ENCODE measurements around the gene ANKS3.

ANKS3 gene

DNA sequence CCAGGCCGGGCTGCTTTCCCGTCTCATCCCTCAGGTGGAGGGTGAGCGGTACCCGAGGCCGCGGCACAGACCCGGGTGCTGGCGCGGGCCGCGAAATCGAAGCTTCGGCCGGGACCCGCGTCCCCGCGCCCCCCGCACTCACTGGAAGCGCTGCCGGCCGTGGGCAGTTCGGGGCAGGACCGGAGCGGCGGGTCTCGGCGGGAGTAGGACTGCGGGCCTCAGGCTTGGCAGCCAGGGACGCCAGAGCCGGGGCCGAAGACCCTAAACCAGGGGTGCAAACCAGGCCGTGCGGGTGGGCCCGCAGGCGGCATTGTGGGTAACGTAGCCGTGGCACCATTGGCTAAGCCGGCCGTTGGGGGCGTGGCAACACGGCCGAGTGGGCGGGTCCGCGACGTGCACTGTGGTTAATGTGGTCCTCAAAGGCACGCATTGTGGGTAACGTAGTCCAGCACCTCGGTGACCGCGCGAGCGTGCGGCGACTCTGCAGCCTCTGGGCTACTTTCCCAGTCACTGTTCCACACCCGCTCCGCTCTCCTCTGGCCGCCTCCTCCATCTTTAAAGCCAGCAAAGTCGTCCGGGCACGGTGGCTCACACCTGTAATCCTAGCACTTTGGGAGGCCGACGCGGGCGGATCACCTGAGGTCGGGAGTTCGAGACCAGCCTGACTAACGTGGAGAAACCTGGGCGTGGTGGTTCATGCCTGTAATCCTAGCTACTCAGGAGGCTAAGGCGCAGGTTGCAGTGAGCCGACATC lies 33.0 kb upstream of the ANKS3 start, which contains the start of gene ZNF500 (continued):
- TF ChIP-seq, protein P1, sequence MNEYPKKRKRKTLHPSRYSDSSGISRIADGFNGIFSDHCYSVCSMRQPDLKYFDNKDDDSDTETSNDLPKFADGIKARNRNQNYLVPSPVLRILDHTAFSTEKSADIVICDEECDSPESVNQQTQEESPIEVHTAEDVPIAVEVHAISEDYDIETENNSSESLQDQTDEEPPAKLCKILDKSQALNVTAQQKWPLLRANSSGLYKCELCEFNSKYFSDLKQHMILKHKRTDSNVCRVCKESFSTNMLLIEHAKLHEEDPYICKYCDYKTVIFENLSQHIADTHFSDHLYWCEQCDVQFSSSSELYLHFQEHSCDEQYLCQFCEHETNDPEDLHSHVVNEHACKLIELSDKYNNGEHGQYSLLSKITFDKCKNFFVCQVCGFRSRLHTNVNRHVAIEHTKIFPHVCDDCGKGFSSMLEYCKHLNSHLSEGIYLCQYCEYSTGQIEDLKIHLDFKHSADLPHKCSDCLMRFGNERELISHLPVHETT (tag by site-specific recombination; IDR thresholded peaks at IDR 0.05), result 0 out of 2 replicates have a peak, but pooled peaks have one; percentile 25
- TF ChIP-seq ZNF561 (tag by site-specific recombination; IDR thresholded peaks at IDR 0.05; ENCODE audit: borderline replicate concordance) (0 out of 2 replicates have a peak, but pooled peaks have one; percentile 25), REPIN1 (tag by site-specific recombination; IDR thresholded peaks at IDR 0.05; ENCODE audit: low read depth) (peak; percentile 34; the same call in 1 of the 2 replicates), ZNF214 (tag by site-specific recombination; IDR thresholded peaks at IDR 0.05; ENCODE audit: borderline replicate concordance) (no peak), ZNF777 (tag by site-specific recombination; IDR thresholded peaks at IDR 0.05; ENCODE audit: borderline replicate concordance) (no peak), ZIC2 (tag by site-specific recombination; IDR thresholded peaks at IDR 0.05) (peak; percentile 16; the same call in 1 of the 2 replicates), ZNF394 (tag by site-specific recombination; IDR thresholded peaks at IDR 0.05; ENCODE audit: borderline replicate concordance) (peak; percentile 58; the same call in 1 of the 2 replicates), ZBTB20 (tag by site-specific recombination; IDR thresholded peaks at IDR 0.05) (peak; percentile 99), ZNF114 (tag by site-specific recombination; IDR thresholded peaks at IDR 0.05) (no peak), ZEB2 (tag by site-specific recombination; IDR thresholded peaks at IDR 0.05) (peak; percentile 47; the same call in 1 of the 2 replicates), ZNF416 (tag by site-specific recombination; IDR thresholded peaks at IDR 0.05) (no peak), ZNF473 (tag by site-specific recombination; IDR thresholded peaks at IDR 0.05) (no peak), ZNF501 (tag by site-specific recombination; IDR thresholded peaks at IDR 0.05) (0 out of 2 replicates have a peak, but pooled peaks have one; percentile 16), ZNF391 (tag by site-specific recombination; IDR thresholded peaks at IDR 0.05; ENCODE audit: borderline replicate concordance, low read depth) (0 out of 2 replicates have a peak, but pooled peaks have one; percentile 6), ZBTB21 (tag by site-specific recombination; IDR thresholded peaks at IDR 0.05) (0 out of 2 replicates have a peak, but pooled peaks have one; percentile 28), ZNF600 (tag by site-specific recombination; IDR thresholded peaks at IDR 0.05) (peak; percentile 95), EGR2 (tag by site-specific recombination; IDR thresholded peaks at IDR 0.05; ENCODE audit: low read depth) (peak; percentile 69), BCL11B (tag by site-specific recombination; IDR thresholded peaks at IDR 0.05; ENCODE audit: low read depth) (0 out of 2 replicates have a peak, but pooled peaks have one; percentile 56), ZFP69B (tag by site-specific recombination; IDR thresholded peaks at IDR 0.05) (peak; percentile 96), ZNF670 (tag by site-specific recombination; IDR thresholded peaks at IDR 0.05; ENCODE audit: low read depth) (no peak), KLF9 (tag by site-specific recombination; IDR thresholded peaks at IDR 0.05; ENCODE audit: low read depth) (peak; percentile 95), KLF16 (tag by site-specific recombination; IDR thresholded peaks at IDR 0.05) (peak; percentile 84), SP3 (tag by site-specific recombination; IDR thresholded peaks at IDR 0.05) (peak; percentile 99)
- TF ChIP-seq, protein P2, sequence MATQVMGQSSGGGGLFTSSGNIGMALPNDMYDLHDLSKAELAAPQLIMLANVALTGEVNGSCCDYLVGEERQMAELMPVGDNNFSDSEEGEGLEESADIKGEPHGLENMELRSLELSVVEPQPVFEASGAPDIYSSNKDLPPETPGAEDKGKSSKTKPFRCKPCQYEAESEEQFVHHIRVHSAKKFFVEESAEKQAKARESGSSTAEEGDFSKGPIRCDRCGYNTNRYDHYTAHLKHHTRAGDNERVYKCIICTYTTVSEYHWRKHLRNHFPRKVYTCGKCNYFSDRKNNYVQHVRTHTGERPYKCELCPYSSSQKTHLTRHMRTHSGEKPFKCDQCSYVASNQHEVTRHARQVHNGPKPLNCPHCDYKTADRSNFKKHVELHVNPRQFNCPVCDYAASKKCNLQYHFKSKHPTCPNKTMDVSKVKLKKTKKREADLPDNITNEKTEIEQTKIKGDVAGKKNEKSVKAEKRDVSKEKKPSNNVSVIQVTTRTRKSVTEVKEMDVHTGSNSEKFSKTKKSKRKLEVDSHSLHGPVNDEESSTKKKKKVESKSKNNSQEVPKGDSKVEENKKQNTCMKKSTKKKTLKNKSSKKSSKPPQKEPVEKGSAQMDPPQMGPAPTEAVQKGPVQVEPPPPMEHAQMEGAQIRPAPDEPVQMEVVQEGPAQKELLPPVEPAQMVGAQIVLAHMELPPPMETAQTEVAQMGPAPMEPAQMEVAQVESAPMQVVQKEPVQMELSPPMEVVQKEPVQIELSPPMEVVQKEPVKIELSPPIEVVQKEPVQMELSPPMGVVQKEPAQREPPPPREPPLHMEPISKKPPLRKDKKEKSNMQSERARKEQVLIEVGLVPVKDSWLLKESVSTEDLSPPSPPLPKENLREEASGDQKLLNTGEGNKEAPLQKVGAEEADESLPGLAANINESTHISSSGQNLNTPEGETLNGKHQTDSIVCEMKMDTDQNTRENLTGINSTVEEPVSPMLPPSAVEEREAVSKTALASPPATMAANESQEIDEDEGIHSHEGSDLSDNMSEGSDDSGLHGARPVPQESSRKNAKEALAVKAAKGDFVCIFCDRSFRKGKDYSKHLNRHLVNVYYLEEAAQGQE (tag by site-specific recombination; IDR thresholded peaks at IDR 0.05), result peak; percentile 25; the same call in 1 of the 2 replicates
- TF ChIP-seq, protein P3, sequence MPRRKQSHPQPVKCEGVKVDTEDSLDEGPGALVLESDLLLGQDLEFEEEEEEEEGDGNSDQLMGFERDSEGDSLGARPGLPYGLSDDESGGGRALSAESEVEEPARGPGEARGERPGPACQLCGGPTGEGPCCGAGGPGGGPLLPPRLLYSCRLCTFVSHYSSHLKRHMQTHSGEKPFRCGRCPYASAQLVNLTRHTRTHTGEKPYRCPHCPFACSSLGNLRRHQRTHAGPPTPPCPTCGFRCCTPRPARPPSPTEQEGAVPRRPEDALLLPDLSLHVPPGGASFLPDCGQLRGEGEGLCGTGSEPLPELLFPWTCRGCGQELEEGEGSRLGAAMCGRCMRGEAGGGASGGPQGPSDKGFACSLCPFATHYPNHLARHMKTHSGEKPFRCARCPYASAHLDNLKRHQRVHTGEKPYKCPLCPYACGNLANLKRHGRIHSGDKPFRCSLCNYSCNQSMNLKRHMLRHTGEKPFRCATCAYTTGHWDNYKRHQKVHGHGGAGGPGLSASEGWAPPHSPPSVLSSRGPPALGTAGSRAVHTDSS (tag by site-specific recombination; IDR thresholded peaks at IDR 0.05), result no peak
- TF ChIP-seq, protein P4, sequence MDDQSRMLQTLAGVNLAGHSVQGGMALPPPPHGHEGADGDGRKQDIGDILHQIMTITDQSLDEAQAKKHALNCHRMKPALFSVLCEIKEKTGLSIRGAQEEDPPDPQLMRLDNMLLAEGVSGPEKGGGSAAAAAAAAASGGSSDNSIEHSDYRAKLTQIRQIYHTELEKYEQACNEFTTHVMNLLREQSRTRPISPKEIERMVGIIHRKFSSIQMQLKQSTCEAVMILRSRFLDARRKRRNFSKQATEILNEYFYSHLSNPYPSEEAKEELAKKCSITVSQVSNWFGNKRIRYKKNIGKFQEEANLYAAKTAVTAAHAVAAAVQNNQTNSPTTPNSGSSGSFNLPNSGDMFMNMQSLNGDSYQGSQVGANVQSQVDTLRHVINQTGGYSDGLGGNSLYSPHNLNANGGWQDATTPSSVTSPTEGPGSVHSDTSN (CRISPR knock-in tag; IDR thresholded peaks at IDR 0.05), result 0 out of 2 replicates have a peak, but pooled peaks have one; percentile 65
- TF ChIP-seq, protein P5, sequence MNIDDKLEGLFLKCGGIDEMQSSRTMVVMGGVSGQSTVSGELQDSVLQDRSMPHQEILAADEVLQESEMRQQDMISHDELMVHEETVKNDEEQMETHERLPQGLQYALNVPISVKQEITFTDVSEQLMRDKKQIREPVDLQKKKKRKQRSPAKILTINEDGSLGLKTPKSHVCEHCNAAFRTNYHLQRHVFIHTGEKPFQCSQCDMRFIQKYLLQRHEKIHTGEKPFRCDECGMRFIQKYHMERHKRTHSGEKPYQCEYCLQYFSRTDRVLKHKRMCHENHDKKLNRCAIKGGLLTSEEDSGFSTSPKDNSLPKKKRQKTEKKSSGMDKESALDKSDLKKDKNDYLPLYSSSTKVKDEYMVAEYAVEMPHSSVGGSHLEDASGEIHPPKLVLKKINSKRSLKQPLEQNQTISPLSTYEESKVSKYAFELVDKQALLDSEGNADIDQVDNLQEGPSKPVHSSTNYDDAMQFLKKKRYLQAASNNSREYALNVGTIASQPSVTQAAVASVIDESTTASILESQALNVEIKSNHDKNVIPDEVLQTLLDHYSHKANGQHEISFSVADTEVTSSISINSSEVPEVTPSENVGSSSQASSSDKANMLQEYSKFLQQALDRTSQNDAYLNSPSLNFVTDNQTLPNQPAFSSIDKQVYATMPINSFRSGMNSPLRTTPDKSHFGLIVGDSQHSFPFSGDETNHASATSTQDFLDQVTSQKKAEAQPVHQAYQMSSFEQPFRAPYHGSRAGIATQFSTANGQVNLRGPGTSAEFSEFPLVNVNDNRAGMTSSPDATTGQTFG (tag by site-specific recombination; IDR thresholded peaks at IDR 0.05; ENCODE audit: borderline replicate concordance), result no peak
